Measurements from ENCODE around the gene OR4S1. TPM values are rescaled to one million over a fixed set of nuclear protein-coding genes. Genes with fewer than 3 reads are reported as not detected.

Gene OR4S1
- total RNA-seq, 2 experiments from 2014 or later: not detected

DNA sequence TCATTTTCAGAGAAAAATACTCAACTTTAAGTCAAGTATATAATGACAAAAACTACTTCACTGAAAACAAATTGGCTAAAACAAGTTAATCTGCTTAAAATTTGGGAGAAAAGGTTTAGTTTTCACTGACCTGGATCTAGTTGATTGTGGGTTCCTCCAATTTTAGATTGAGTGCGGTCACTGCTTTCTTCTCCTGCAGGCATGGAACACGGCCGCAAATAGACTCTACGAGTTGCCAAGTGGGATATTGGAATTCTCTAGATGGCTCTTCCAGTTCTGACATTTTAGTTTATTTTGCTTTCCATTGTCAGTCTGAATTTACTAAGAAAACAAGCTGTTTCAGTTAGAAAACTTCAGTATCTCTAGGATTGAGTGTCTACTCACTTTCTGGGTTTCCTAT lies 48.0 kb downstream of the OR4S1 start:
- Histone ChIP-seq H3K4me1 (ENCODE audit: insufficient read depth, low read length, poor library complexity, severe bottlenecking) (no peaks in the 10 kb centered on the region), H3K27ac (ENCODE audit: low read depth, low read length, poor library complexity, severe bottlenecking) (no peak overlapping the region), H2AFZ (ENCODE audit: low read length) (no peak overlapping the region), H4K20me1 (ENCODE audit: insufficient read depth, low read length) (no peaks in the 10 kb centered on the region), H3K9me3 (ENCODE audit: low read length) (no peaks in the 10 kb centered on the region), H3K4me2 (ENCODE audit: low read length) (no peak overlapping the region), H3K9me2 (ENCODE audit: insufficient read depth, low read length) (no peaks in the 10 kb centered on the region), H3K79me2 (ENCODE audit: insufficient read depth, low read depth, low read length) (no peaks in the 10 kb centered on the region), H3K36me3 (ENCODE audit: insufficient read depth, low read length) (no peaks in the 10 kb centered on the region), H3K4me3 (ENCODE audit: low read depth, low read length, poor library complexity, severe bottlenecking) (no peak overlapping the region)
- ChIA-PET POLR2A (no interaction called here), CTCF (ENCODE audit: unreplicated experiment) (no interaction called here)
- TF ChIP-seq, protein P1, sequence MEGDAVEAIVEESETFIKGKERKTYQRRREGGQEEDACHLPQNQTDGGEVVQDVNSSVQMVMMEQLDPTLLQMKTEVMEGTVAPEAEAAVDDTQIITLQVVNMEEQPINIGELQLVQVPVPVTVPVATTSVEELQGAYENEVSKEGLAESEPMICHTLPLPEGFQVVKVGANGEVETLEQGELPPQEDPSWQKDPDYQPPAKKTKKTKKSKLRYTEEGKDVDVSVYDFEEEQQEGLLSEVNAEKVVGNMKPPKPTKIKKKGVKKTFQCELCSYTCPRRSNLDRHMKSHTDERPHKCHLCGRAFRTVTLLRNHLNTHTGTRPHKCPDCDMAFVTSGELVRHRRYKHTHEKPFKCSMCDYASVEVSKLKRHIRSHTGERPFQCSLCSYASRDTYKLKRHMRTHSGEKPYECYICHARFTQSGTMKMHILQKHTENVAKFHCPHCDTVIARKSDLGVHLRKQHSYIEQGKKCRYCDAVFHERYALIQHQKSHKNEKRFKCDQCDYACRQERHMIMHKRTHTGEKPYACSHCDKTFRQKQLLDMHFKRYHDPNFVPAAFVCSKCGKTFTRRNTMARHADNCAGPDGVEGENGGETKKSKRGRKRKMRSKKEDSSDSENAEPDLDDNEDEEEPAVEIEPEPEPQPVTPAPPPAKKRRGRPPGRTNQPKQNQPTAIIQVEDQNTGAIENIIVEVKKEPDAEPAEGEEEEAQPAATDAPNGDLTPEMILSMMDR (conservative IDR thresholded peaks at IDR 0.05; ENCODE audit: low read length): no peak
- no peak for TF ChIP-seq EZH2phosphoT487 (IDR thresholded peaks at IDR 0.05; ENCODE audit: borderline replicate concordance, low read depth, low read length)
- no peak for DNase-seq (ENCODE audit: low spot score)
- intact Hi-C loops (cut with micrococcal nuclease; ENCODE audit: unreplicated experiment): no loop called here
- BruUV-seq (replicated peaks): no TSS peak

DNA sequence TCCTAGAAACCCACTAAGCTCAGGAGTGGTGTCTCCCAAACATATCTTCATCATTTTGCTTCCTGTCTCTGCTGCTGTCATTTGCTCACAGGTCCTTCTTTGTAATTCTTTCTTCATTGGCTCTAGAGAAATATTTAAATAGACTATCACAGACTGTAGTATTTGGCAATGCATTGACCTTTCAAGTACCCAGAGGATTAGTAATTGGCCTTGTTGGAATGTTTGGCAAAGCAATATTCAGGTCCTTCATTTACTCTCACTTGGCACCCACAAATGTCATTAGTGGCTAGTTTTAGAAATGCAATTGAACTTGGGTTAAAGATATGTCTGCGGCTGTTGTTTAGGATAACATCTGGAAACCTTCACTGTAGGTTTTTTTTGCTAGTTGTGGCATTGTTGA lies 48.7 kb downstream of the OR4S1 start:
- no peak for DNase-seq (ENCODE audit: low spot score)
- no peaks in the 10 kb centered on the region for H3K36me3 ChIP-seq (ENCODE audit: insufficient read depth, low read length)
- intact Hi-C loops (cut with micrococcal nuclease; ENCODE audit: unreplicated experiment): loop anchor here (5.0 kb wide), 1 partner anchor 1673 kb away; no protein-coding TSS in a partner anchor
- BruUV-seq (replicated peaks): no TSS peak
- H3K4me3 ChIP-seq (ENCODE audit: low read depth, low read length, poor library complexity, severe bottlenecking): no peak overlapping the region
- H3K9me2 ChIP-seq (ENCODE audit: insufficient read depth, low read length): no peaks in the 10 kb centered on the region
- no peaks in the 10 kb centered on the region for H4K20me1 ChIP-seq (ENCODE audit: insufficient read depth, low read length)
- no peak overlapping the region for H3K27ac ChIP-seq (ENCODE audit: low read depth, low read length, poor library complexity, severe bottlenecking)
- ChIA-PET POLR2A (no interaction called here), CTCF (ENCODE audit: unreplicated experiment) (no interaction called here)
- H3K4me1 ChIP-seq (ENCODE audit: insufficient read depth, low read length, poor library complexity, severe bottlenecking): no peaks in the 10 kb centered on the region
- no peaks in the 10 kb centered on the region for H3K9me3 ChIP-seq (ENCODE audit: low read length)
- H3K4me2 ChIP-seq (ENCODE audit: low read length): no peak overlapping the region
- TF ChIP-seq, protein P1 (conservative IDR thresholded peaks at IDR 0.05; ENCODE audit: low read length): no peak
- TF ChIP-seq EZH2phosphoT487 (IDR thresholded peaks at IDR 0.05; ENCODE audit: borderline replicate concordance, low read depth, low read length): no peak
- H2AFZ ChIP-seq (ENCODE audit: low read length): no peak overlapping the region
- no peaks in the 10 kb centered on the region for H3K79me2 ChIP-seq (ENCODE audit: insufficient read depth, low read depth, low read length)

Other genes starting within 250 kb of the OR4S1 start
- gene OR4B1, start 89.4 kb upstream of the OR4S1 start, total RNA-seq (2014; rRNA removed; shearing (Covaris generic)): not detected in 2 replicates
- not detected in 2 replicates for gene OR4B1, start 89.4 kb upstream of the OR4S1 start, total RNA-seq (2022)
- gene OR4X2, start 61.1 kb upstream of the OR4S1 start, total RNA-seq (2014; rRNA removed; shearing (Covaris generic)): not detected in 2 replicates
- gene OR4X2, start 61.1 kb upstream of the OR4S1 start, total RNA-seq (2022): not detected in 2 replicates
- not detected in 2 replicates for gene OR4X1, start 42.4 kb upstream of the OR4S1 start, total RNA-seq (2014; rRNA removed; shearing (Covaris generic))
- gene OR4X1, start 42.4 kb upstream of the OR4S1 start, total RNA-seq (2022): not detected in 2 replicates
- not detected in 2 replicates for gene OR4C3, start 18.7 kb downstream of the OR4S1 start, total RNA-seq (2014; rRNA removed; shearing (Covaris generic))
- not detected in 2 replicates for gene OR4C3, start 18.7 kb downstream of the OR4S1 start, total RNA-seq (2022)
- gene OR4C5, start 60.2 kb downstream of the OR4S1 start, total RNA-seq (2014; rRNA removed; shearing (Covaris generic)): not detected in 2 replicates
- gene OR4C5, start 60.2 kb downstream of the OR4S1 start, total RNA-seq (2022): not detected in 2 replicates
- not detected in 2 replicates for gene OR4A47, start 182.6 kb downstream of the OR4S1 start, total RNA-seq (2014; rRNA removed; shearing (Covaris generic))
- gene OR4A47, start 182.6 kb downstream of the OR4S1 start, total RNA-seq (2022): not detected in 2 replicates